Measurements from ENCODE around the gene RBM3.
A peak's percentile ranks its signal among the peaks of the same experiment; 100 is the strongest.

Gene RBM3

DNA sequence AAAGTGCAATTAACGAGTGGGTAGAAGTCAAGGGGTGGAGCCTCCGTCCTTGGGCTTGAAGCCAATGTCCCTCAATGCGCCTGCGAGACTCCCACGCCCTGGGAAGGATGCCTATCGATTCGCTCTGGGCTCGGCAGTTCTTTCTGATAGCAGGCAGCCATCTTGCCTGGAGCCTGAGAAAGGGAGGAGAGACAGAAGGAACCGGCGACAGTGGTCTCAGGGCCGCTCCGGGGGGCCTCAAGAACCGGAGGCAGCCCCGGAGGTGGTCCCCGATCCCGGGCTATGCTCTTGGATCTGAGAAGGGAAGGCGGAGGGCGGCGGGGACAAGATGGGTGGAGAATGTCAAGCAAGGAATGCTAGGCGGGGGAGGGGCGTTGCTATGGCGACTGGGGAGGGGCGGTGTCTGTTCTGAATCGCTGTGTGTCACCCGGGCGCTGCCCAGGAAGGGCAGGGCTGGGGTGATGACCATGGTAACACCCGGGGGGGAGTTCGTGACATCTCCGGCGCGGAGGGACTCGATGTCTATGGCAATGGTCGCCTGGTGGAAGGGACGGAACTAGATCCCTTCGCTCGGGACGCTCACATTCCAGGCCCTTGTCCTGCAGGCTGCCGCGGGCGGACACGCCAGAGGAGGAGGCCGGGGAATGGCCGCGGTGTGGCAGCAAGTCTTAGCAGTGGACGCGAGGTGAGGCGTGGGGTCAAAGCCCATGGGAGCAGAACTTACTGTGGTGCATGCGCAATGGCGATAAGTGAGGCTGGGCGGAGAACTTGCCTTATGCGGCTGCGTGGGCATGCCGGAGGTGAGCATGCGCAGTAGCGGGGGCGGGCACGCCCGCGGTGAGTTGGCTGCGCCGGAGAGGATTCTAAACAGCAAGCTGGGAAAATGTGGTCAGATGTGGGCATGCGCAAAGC lies 23.3 kb downstream of the RBM3 start, which contains the start of gene WDR13 (continued):
- TF ChIP-seq ZNF114 (tag by site-specific recombination; IDR thresholded peaks at IDR 0.05), result no peak
- no peak for TF ChIP-seq ZSCAN16 (tag by site-specific recombination; IDR thresholded peaks at IDR 0.05)
- TF ChIP-seq, protein P1, sequence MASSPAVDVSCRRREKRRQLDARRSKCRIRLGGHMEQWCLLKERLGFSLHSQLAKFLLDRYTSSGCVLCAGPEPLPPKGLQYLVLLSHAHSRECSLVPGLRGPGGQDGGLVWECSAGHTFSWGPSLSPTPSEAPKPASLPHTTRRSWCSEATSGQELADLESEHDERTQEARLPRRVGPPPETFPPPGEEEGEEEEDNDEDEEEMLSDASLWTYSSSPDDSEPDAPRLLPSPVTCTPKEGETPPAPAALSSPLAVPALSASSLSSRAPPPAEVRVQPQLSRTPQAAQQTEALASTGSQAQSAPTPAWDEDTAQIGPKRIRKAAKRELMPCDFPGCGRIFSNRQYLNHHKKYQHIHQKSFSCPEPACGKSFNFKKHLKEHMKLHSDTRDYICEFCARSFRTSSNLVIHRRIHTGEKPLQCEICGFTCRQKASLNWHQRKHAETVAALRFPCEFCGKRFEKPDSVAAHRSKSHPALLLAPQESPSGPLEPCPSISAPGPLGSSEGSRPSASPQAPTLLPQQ (tag by site-specific recombination; IDR thresholded peaks at IDR 0.05), result peak; percentile 54; the same call in 1 of the 2 replicates
- TF ChIP-seq, protein P2, sequence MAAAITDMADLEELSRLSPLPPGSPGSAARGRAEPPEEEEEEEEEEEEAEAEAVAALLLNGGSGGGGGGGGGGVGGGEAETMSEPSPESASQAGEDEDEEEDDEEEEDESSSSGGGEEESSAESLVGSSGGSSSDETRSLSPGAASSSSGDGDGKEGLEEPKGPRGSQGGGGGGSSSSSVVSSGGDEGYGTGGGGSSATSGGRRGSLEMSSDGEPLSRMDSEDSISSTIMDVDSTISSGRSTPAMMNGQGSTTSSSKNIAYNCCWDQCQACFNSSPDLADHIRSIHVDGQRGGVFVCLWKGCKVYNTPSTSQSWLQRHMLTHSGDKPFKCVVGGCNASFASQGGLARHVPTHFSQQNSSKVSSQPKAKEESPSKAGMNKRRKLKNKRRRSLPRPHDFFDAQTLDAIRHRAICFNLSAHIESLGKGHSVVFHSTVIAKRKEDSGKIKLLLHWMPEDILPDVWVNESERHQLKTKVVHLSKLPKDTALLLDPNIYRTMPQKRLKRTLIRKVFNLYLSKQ (tag by site-specific recombination; IDR thresholded peaks at IDR 0.05; ENCODE audit: borderline replicate concordance), result no peak
- TF ChIP-seq MEIS1 (CRISPR knock-in tag; IDR thresholded peaks at IDR 0.05; ENCODE audit: borderline replicate concordance), result no peak
- no peak for TF ChIP-seq ZNF48 (tag by site-specific recombination; IDR thresholded peaks at IDR 0.05)
- TF ChIP-seq ZNF76 (tag by site-specific recombination; IDR thresholded peaks at IDR 0.05; ENCODE audit: borderline replicate concordance, low read depth), result peak; percentile 42; the same call in 1 of the 2 replicates
- TF ChIP-seq BCL11A (tag by site-specific recombination; IDR thresholded peaks at IDR 0.05; ENCODE audit: low read depth), result peak; percentile 99
- TF ChIP-seq KLF8 (tag by site-specific recombination; IDR thresholded peaks at IDR 0.05), result peak; percentile 96
- peak; percentile 99 for TF ChIP-seq BCL11B (tag by site-specific recombination; IDR thresholded peaks at IDR 0.05; ENCODE audit: low read depth)
- TF ChIP-seq ZNF600 (tag by site-specific recombination; IDR thresholded peaks at IDR 0.05), result peak; percentile 80; the same call in 1 of the 2 replicates
- TF ChIP-seq ZNF341 (tag by site-specific recombination; IDR thresholded peaks at IDR 0.05; ENCODE audit: low read depth), result peak; percentile 98
- peak; percentile 4; the same call in 1 of the 2 replicates for TF ChIP-seq ZNF423 (tag by site-specific recombination; IDR thresholded peaks at IDR 0.05)
- no peak for TF ChIP-seq ZNF416 (tag by site-specific recombination; IDR thresholded peaks at IDR 0.05)
- no peak for TF ChIP-seq ZNF302 (tag by site-specific recombination; IDR thresholded peaks at IDR 0.05; ENCODE audit: low read depth)
- TF ChIP-seq, protein P3, sequence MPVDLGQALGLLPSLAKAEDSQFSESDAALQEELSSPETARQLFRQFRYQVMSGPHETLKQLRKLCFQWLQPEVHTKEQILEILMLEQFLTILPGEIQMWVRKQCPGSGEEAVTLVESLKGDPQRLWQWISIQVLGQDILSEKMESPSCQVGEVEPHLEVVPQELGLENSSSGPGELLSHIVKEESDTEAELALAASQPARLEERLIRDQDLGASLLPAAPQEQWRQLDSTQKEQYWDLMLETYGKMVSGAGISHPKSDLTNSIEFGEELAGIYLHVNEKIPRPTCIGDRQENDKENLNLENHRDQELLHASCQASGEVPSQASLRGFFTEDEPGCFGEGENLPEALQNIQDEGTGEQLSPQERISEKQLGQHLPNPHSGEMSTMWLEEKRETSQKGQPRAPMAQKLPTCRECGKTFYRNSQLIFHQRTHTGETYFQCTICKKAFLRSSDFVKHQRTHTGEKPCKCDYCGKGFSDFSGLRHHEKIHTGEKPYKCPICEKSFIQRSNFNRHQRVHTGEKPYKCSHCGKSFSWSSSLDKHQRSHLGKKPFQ (tag by site-specific recombination; IDR thresholded peaks at IDR 0.05), result no peak
- no peak for TF ChIP-seq ZNF623 (tag by site-specific recombination; IDR thresholded peaks at IDR 0.05)
- no peak for TF ChIP-seq ZNF138 (tag by site-specific recombination; IDR thresholded peaks at IDR 0.05; ENCODE audit: borderline replicate concordance)
- TF ChIP-seq ZNF16 (tag by site-specific recombination; IDR thresholded peaks at IDR 0.05; ENCODE audit: low read depth), result no peak
- TF ChIP-seq ZBTB20 (tag by site-specific recombination; IDR thresholded peaks at IDR 0.05), result peak; percentile 47; the same call in 1 of the 2 replicates
- TF ChIP-seq ZNF707 (tag by site-specific recombination; IDR thresholded peaks at IDR 0.05), result no peak
- no peak for TF ChIP-seq TRIM28 (IDR thresholded peaks at IDR 0.05; ENCODE audit: borderline replicate concordance, low read length)
- TF ChIP-seq, protein P4, sequence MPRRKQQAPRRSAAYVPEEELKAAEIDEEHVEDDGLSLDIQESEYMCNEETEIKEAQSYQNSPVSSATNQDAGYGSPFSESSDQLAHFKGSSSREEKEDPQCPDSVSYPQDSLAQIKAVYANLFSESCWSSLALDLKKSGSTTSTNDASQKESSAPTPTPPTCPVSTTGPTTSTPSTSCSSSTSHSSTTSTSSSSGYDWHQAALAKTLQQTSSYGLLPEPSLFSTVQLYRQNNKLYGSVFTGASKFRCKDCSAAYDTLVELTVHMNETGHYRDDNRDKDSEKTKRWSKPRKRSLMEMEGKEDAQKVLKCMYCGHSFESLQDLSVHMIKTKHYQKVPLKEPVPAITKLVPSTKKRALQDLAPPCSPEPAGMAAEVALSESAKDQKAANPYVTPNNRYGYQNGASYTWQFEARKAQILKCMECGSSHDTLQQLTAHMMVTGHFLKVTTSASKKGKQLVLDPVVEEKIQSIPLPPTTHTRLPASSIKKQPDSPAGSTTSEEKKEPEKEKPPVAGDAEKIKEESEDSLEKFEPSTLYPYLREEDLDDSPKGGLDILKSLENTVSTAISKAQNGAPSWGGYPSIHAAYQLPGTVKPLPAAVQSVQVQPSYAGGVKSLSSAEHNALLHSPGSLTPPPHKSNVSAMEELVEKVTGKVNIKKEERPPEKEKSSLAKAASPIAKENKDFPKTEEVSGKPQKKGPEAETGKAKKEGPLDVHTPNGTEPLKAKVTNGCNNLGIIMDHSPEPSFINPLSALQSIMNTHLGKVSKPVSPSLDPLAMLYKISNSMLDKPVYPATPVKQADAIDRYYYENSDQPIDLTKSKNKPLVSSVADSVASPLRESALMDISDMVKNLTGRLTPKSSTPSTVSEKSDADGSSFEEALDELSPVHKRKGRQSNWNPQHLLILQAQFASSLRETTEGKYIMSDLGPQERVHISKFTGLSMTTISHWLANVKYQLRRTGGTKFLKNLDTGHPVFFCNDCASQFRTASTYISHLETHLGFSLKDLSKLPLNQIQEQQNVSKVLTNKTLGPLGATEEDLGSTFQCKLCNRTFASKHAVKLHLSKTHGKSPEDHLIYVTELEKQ (tag by site-specific recombination; IDR thresholded peaks at IDR 0.05; ENCODE audit: borderline replicate concordance), result no peak
- no peak; the same call in 1 of the 2 replicates for TF ChIP-seq ZNF121 (tag by site-specific recombination; IDR thresholded peaks at IDR 0.05)
- peak; percentile 72 for TF ChIP-seq SP7 (tag by site-specific recombination; IDR thresholded peaks at IDR 0.05)
- TF ChIP-seq, protein P5, sequence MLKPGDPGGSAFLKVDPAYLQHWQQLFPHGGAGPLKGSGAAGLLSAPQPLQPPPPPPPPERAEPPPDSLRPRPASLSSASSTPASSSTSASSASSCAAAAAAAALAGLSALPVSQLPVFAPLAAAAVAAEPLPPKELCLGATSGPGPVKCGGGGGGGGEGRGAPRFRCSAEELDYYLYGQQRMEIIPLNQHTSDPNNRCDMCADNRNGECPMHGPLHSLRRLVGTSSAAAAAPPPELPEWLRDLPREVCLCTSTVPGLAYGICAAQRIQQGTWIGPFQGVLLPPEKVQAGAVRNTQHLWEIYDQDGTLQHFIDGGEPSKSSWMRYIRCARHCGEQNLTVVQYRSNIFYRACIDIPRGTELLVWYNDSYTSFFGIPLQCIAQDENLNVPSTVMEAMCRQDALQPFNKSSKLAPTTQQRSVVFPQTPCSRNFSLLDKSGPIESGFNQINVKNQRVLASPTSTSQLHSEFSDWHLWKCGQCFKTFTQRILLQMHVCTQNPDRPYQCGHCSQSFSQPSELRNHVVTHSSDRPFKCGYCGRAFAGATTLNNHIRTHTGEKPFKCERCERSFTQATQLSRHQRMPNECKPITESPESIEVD (tag by site-specific recombination; IDR thresholded peaks at IDR 0.05), result no peak
- TF ChIP-seq ZNF23 (tag by site-specific recombination; IDR thresholded peaks at IDR 0.05; ENCODE audit: borderline replicate concordance), result no peak
- 0 out of 2 replicates have a peak, but pooled peaks have one; percentile 78 for TF ChIP-seq ZNF391 (tag by site-specific recombination; IDR thresholded peaks at IDR 0.05; ENCODE audit: borderline replicate concordance, low read depth)
- no peak for TF ChIP-seq ZNF274 (IDR thresholded peaks at IDR 0.05; ENCODE audit: low read length)
- no peak for TF ChIP-seq ZNF274 (tag by site-specific recombination; IDR thresholded peaks at IDR 0.05; ENCODE audit: borderline replicate concordance)
